ENCODE data around the gene PPARA.

Gene PPARA

DNA sequence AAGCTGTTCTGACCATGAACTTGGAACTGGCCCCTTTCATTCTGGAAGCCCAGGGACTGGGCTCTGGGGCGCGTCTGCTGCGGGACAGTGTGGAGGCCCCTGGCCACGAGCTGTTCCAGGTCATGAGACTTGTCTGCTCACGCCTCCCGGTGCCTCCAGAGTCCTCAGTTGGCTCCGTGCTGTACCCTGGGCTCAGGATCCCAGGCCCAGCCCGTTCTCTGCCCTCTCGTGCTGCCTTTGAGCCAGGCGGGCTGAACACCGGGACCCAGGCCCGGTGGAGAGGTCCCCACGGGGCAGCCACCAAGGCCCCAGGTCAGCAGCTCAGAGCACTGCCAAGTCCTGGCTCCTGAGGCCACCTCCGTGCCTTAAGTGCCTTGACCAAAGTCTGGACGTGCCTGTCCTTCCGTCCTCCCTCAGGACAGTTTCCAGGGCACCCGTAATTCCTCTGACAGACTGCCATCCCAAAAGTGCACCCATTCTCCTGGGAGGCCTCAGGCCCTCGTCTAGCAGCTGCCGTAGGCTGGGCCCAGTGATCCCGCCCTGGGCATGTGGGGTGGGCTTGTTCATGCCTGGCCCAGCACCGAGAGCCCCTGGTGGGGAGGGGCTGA is 36.3 kb upstream of the PPARA start:
- no peak for DNase-seq (ENCODE audit: low read depth)

DNA sequence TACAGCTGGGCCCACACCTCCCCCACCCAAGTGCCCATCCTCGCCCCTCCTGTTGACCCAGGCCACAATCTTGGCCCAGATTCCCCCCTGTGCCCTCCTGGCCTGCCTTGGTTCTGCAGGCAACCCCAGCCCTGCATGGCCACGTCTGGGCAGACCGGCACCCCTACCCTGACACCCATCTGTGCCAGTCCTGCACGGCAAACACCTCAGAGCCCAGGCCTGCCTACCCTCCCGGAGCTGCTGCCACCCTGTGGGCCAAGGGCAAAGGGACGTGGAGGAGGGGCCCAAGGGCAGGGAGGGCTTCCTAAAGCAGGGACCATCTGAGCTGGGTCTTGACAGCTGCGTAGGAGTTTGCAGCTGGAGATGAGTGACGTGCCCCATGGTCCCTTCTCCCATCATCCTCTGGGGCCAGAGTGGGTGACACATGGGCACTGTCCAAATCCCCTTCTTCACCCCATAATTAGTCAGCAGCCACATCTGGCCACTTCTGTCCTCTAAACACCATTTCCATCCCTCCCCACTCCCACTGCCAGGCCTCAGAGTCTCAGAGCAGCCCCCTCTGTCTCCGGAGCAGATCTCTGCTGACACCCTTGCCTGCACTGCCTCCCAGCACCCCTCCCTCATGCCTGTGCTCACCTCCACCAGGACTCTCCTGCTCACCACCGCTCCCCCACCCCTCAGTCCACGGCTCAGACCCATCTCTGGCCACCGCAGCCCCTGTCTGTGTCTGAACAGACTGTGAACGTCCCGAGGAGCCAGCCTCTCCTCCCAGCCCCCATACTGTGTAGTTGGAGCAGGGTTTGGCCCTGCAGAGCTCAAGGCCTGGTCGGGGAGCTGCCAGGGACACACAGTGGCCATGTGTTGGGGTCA is 35.6 kb upstream of the PPARA start:
- no peak for DNase-seq (ENCODE audit: low read depth)

- no peak for DNase-seq (ENCODE audit: low read depth)
These were observed 35.0 kb upstream of the PPARA start for GRCh38 chr22:46115388-46115678.

DNA sequence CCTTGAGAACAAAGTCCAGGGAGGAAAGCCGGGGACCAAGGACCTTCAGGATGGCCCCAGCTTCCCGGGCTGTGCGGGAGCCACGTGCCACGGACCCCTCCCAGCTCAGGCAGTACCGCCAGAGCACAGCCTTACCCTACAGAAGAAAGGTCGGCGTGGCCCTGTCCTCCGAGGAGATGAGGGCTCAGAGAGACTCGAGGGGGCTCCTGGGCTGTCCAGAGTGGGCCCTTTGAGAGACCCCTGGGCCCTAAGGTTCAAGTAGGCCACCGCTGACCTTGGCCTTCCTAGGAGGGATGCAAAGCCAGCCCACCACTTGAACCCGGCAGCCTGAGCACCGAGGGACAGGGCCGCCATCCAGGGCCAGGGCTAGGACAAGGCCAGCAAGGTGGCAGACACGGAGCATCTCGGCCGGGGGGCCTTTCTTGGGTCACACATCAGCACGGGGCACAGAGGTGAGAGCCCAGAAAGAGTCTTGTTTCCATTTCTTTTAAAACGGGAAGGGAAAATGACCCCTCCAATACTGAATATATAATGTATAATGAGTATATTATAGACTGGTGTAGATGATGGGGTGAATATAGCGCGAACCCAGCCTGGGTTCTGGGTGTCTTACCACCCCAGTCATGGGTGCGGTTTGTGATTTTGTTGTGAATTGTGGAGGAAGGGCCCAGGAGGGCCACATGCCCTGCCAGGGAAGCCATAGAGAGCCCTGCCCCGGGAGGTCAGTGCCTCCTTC is 34.4 kb upstream of the PPARA start:
- DNase-seq (ENCODE audit: low read depth) = no peak

GRCh38 chr22:46116491-46116958 is 33.8 kb upstream of the PPARA start:
- DNase-seq (ENCODE audit: low read depth) = peak; percentile 71

DNA sequence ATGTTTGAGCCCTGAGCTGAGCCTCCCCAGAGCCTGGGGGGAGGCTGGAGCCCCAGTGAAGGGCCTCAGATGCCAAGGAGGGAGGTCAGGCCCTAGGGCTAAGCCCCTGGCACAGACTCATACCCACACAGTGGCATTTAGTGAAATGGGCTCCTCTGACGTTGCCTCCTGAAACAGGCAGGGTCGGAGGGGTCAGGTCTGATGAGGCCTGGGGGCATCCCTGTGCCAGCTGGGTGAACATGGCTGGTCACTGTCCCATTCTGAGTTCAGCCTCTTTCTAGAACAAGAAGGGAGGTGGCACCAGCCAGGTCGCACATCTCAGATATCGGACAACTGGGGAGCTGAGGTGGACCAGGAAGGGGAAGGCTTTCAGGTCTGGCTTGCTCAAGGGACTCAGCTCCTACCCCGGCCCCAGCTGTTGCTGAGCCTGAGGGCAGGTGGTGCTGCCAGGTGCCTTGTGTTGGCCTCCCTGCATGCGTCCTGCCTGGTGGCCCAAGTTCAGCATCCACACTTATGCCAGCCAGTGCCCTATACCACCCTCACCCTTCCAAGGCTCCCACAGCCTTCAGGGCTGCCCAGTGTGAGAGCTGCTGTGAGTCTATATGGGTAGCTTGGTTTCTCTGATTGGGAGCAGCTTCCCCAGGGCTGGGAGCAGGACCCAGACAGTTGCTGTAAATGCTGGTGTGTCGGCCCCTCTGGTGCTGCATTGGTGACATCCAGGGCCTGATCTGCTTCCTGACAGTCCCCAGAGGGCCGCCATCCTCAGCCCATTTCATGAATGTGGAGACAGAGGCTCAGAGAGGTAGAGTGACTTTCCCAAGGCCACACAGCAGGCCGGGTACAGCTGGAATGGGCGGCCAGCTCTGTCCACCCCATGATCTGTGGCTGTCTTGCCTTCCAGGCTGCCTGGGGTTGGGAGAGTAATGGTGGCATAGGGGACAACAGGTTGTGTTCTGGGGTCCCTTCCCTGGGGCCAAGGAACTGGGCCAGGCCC is 32.8 kb upstream of the PPARA start:
- DNase-seq (ENCODE audit: low read depth) = no peak

GRCh38 chr22:46119093-46119728 is 31.1 kb upstream of the PPARA start:
- no peak for DNase-seq (ENCODE audit: low read depth)

- no peak for DNase-seq (ENCODE audit: low read depth)
These were observed 30.5 kb upstream of the PPARA start for GRCh38 chr22:46119729-46120419.

DNA sequence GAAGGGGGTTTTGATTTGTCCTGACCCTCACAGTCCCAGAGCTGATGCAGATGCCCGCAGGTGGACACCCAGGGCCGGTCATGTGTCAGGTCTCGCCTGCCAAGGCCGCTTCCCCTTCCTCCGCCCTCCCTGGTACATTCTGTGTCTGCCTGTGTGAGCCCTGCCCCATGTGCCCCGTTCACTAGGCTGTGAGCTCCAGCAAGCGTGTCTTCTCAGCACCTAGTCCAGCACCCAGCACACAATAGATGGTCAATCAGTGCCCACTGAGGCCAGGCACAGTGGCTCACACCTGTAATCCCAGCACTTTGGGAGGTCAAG is 29.9 kb upstream of the PPARA start:
- no peak for DNase-seq (ENCODE audit: low read depth)

DNA sequence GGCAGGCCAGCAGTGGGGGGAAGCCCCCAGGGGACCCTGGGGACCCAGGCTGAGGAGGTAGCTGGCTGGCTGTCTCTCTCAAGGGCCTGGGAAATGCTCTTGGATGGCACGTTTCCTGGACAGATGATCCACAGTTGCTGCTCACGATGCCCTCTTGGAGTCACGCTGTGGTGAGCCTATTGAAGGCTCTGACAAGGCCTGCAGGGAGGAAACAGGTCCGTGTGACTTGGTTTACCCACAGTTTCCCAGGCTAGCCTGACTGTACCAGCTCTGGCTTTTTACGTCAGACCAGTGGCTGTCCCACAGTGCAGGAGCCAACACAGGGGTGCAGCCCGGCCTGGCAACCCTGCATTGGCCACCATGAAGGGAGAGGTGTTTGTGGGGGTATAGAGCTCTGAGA is 29.2 kb upstream of the PPARA start:
- no peak for DNase-seq (ENCODE audit: low read depth)

- no peak for DNase-seq (ENCODE audit: low read depth)
These were observed 28.6 kb upstream of the PPARA start for GRCh38 chr22:46121523-46122287.

GRCh38 chr22:46122511-46122971 is 27.8 kb upstream of the PPARA start:
- peak; percentile 53 for DNase-seq (ENCODE audit: low read depth)

DNA sequence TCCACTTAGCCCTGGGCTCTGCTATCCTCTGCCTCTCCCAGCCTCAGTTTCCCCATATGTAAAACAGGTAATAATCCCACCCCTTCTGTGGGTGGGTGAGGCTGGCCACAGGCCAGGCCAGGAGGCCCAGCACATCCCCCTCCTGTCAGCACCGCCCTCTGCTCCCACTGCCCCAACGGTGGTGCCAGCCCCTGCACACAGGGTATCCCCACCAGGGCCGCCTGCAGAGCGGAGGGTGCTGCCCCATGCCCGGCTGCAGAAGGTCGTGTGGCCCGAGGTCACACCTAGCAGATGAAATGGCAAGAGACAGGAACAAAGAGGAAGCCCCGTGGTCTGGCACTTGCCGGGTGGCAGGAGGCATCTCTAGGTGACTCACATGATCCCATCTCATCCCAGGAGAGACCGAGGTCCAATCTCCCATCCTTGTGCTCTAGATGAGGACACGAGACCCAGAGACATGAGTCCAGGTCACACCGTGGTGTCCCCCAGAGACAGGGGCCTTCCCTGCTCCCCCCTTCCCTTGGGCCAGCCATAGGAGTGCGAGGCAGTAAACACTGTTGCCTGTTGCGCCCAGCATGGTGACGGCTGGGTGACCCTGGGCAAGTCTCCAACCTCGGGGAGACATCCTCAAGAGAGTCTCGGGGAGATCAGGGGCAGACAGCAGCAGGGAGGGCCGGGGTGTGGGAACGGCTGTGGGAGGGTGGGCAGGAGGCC is 27.2 kb upstream of the PPARA start:
- DNase-seq (ENCODE audit: low read depth) = no peak

DNA sequence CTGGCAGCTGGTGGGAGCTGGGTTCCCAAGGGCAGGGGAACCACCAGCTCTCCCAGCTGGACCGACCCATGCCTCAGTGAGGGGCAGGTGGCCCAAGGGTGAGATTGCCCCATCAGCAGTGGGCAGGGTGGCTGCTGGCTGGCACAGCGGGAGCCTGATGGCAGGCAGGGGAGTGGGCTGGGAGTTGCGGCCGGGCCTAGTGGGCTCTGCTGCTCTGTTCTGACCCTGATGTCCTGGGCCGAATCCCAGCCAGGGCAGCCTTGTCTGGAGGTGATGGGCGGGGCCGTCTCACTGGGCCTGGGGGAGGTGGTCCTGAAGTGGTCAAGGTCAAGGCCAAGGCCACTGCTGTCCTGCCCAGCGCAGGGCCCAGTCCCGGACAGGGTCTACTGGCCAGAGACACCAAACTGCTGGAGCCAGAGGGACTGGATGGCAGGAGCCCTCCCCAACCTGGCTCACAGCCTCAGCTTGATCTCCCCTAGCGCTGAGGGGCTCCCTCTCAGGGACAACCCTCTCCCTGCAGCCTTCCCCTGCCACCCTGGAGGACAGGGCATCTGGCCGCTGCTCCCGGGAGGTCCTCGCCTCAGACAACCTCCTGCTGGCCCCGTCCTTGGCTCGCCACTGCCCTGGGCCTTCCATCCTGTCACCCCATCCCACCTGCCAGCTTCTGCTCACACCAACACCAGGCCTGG is 26.5 kb upstream of the PPARA start:
- no peak for DNase-seq (ENCODE audit: low read depth)

- DNase-seq (ENCODE audit: low read depth) = no peak
These were observed 25.8 kb upstream of the PPARA start for GRCh38 chr22:46124383-46125144.

- DNase-seq (ENCODE audit: low read depth) = no peak
These were observed 25.0 kb upstream of the PPARA start for GRCh38 chr22:46125311-46125710.

DNA sequence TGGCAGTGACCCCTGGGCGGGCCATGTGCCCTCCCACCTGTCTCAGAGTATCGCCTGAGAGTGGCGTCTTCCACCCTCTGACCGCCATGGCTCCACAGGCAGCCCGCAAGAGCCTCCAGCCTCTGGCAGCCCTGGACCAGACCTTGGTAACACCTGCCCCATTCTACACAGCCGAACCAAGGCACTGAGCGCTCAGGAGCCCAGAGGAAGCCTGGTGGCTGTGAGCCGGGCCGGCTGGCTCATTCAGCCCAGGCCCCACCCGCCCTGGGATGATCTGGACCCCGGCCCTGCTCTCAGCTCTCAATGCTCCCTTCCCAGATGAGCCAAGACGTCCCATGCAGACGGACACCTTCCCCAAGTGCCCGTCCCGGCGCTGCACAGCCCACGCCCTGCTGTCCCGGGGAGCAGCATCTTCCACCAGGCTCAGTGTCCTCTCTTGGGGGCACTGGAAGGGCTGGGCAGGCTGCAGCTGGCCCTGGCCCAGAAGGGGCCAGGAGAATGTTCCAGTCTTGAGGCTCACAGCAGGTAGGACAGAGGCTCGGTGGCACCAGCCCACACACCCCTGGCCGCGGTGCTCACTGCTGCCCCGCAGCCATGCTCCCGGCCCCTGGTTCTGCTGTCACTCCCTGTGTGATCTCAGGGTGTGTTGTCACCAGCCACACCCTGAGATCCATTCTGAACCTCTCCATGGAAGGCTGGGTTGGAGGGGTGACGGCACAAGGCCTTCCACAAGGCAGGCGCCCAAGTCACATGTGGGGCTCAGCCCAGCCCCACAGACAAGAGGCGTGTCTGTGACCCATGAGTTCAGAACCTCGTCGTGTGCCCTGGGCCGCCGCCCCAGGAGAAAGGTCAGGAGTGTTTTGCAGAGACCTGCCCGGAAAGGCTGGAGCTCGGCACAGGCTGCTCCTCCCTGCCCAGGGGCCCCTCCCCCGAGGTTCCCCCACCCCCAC is 24.2 kb upstream of the PPARA start:
- no peak for DNase-seq (ENCODE audit: low read depth)
